ENCODE measurements around the gene INSR. TPM values are rescaled to one million over a fixed set of nuclear protein-coding genes. Genes with fewer than 3 reads are reported as not detected.
A peak's percentile ranks its signal among the peaks of the same experiment; 100 is the strongest.

The INSR gene
- total RNA-seq, 1 donor from 2014 or later: 39.3 TPM

GRCh38 chr19:7226739-7227138, 67.5 kb downstream of the INSR start:
- Histone ChIP-seq H3K27ac (peak overlapping the region in 1 of 2 donors; percentile 20), H3K4me1 (peaks cover 3 to 22% of the 10 kb centered on the region in 2 donors), H3K27me3 (no peaks in the 10 kb centered on the region), H3K9me3 (no peaks in the 10 kb centered on the region), H3K4me3 (no peak overlapping the region), H3K36me3 (no peaks in the 10 kb centered on the region)
- intact Hi-C loops (cut with DNase I): no loop called here
- TF ChIP-seq CTCF (IDR thresholded peaks at IDR 0.05): no peak
- DNase-seq (ENCODE audit: low spot score in 2 of 2): no peak

GRCh38 chr19:7225741-7226140, 68.5 kb downstream of the INSR start:
- intact Hi-C loops (cut with DNase I): no loop called here
- H3K9me3 ChIP-seq: no peaks in the 10 kb centered on the region
- no peak overlapping the region for H3K4me3 ChIP-seq
- no peaks in the 10 kb centered on the region for H3K27me3 ChIP-seq
- no peak overlapping the region for H3K27ac ChIP-seq
- peaks cover under 1 to 15% of the 10 kb centered on the region in 2 donors for H3K4me1 ChIP-seq
- no peak for TF ChIP-seq CTCF (IDR thresholded peaks at IDR 0.05)
- H3K36me3 ChIP-seq: no peaks in the 10 kb centered on the region
- no peak for DNase-seq (ENCODE audit: low spot score in 2 of 2)

GRCh38 chr19:7224995-7225394, 69.2 kb downstream of the INSR start:
- intact Hi-C loops (cut with DNase I): no loop called here
- H3K4me1 ChIP-seq: peaks cover 0 to 14% of the 10 kb centered on the region in 2 donors
- peak overlapping the region in 1 of 2 donors; percentile 74 for H3K27ac ChIP-seq

GRCh38 chr19:7224209-7224686, 70.0 kb downstream of the INSR start:
- Histone ChIP-seq H3K27ac (peak overlapping the region; percentile 35 to 74), H3K9me3 (no peaks in the 10 kb centered on the region), H3K36me3 (no peaks in the 10 kb centered on the region), H3K4me3 (peak overlapping the region; percentile 2 to 20), H3K27me3 (no peaks in the 10 kb centered on the region), H3K4me1 (peaks cover 0 to 14% of the 10 kb centered on the region in 2 donors)
- no peak for TF ChIP-seq CTCF (IDR thresholded peaks at IDR 0.05)
- intact Hi-C loops (cut with DNase I): no loop called here
- no peak for DNase-seq (ENCODE audit: low spot score in 2 of 2)

More at GRCh38 chr19:7224995-7225394, 69.2 kb downstream of the INSR start:
- DNase-seq (ENCODE audit: low spot score in 2 of 2): no peak
- Histone ChIP-seq H3K4me3 (no peak overlapping the region), H3K27me3 (no peaks in the 10 kb centered on the region), H3K36me3 (no peaks in the 10 kb centered on the region), H3K9me3 (no peaks in the 10 kb centered on the region)
- no peak for TF ChIP-seq CTCF (IDR thresholded peaks at IDR 0.05)

GRCh38 chr19:7223429-7223828, 70.8 kb downstream of the INSR start:
- no peaks in the 10 kb centered on the region for H3K9me3 ChIP-seq
- no peak overlapping the region for H3K4me3 ChIP-seq
- H3K27ac ChIP-seq: peak overlapping the region in 1 of 2 donors; percentile 74
- H3K27me3 ChIP-seq: no peaks in the 10 kb centered on the region
- no peak for TF ChIP-seq CTCF (IDR thresholded peaks at IDR 0.05)
- H3K4me1 ChIP-seq: peaks cover 0 to 14% of the 10 kb centered on the region in 2 donors
- no peak for DNase-seq (ENCODE audit: low spot score in 2 of 2)
- no peaks in the 10 kb centered on the region for H3K36me3 ChIP-seq
- intact Hi-C loops (cut with DNase I): no loop called here

- Histone ChIP-seq H3K36me3 (no peaks in the 10 kb centered on the region), H3K9me3 (no peaks in the 10 kb centered on the region), H3K4me3 (no peak overlapping the region), H3K4me1 (no peaks in the 10 kb centered on the region), H3K27me3 (no peaks in the 10 kb centered on the region), H3K27ac (no peak overlapping the region)
- TF ChIP-seq CTCF (IDR thresholded peaks at IDR 0.05): no peak
- intact Hi-C loops (cut with DNase I): no loop called here
- DNase-seq (ENCODE audit: low spot score in 2 of 2): no peak
Observed at GRCh38 chr19:7219056-7219455, 75.2 kb downstream of the INSR start.
